ENCODE results near the gene TNFAIP8L3.
"Not testable (repeated sequence)": the region's sequence is repeated elsewhere in the genome, so short reads cannot be mapped to it uniquely, and the experiment has no call there.

The TNFAIP8L3 gene

GRCh38 chr15:51094606-51095569 lies at the start of gene TNFAIP8L3:
Gene TNFAIP8L3, minus strand, starts transcription at chr15:51094906. Its CDS starts 311 bp downstream, at chr15:51094595.
- DNase-seq (ENCODE audit: low read depth), result no peak

- DNase-seq (ENCODE audit: low read depth), result no peak
These were observed 49.4 kb upstream of the TNFAIP8L3 start for GRCh38 chr15:51144021-51144532.

GRCh38 chr15:51140347-51140746 lies 45.6 kb upstream of the TNFAIP8L3 start:
- DNase-seq (ENCODE audit: low read depth), result not testable (repeated sequence)

DNA sequence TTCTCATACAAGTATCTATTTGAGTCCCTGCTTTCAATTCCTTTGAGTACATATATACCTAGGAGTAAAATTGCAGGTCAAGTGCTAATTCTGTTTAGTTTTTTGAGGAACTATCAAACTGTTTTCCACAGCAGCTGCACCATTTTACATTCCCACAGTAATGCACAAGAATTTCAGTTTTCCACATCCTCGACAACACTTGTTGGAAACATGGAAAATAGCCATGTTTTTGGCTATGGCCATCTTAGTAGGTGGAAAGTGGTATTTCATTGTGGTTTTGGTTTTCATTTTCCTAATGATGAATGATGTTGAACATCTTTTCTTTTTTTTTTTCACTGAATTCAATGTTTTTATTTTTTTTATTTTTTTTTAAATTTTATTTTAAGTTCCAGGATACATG lies 44.4 kb upstream of the TNFAIP8L3 start:
- no peak for DNase-seq (ENCODE audit: low read depth)

GRCh38 chr15:51137880-51138430 lies 43.2 kb upstream of the TNFAIP8L3 start:
- DNase-seq (ENCODE audit: low read depth), result no peak

GRCh38 chr15:51137024-51137423 lies 42.3 kb upstream of the TNFAIP8L3 start:
- no peak for DNase-seq (ENCODE audit: low read depth)

GRCh38 chr15:51135276-51135675 lies 40.6 kb upstream of the TNFAIP8L3 start:
- DNase-seq (ENCODE audit: low read depth), result no peak

DNA sequence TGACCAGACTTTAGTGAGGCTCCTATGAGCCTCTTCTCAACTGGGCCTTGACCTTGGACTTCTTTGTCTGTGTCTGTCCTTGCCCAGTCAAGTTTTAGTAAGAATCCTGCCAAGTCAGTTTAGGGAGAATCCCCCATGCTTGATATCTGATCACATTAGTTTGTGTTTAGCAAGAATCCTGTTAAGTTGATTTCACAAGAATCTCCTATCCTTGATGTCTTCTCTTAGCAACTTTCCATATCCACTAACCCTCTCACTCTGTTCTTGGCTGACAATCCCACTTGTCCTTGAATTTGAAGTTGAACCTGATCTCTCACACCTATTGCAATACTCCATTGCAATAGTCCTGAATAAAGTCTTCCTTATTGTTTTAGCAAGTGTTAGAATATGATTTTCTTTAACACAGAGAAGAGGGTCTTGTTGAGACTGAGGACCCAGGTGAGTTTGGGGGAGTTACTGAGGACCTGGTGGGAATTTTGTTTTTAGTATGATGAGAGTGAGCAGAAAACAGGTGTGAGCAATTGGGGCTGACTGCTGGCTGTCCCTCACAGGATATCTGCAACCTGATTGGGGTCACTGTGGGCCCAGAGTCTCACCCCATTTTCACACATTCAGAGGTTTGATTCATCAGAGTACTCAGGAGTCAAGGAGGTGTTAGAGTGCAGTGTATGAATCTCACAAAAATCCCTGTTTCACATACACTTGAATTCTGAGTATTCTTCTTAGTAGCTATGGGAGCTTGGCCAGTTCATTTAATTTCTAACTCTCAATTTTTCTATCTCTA lies 39.9 kb upstream of the TNFAIP8L3 start:
- DNase-seq (ENCODE audit: low read depth), result no peak

DNA sequence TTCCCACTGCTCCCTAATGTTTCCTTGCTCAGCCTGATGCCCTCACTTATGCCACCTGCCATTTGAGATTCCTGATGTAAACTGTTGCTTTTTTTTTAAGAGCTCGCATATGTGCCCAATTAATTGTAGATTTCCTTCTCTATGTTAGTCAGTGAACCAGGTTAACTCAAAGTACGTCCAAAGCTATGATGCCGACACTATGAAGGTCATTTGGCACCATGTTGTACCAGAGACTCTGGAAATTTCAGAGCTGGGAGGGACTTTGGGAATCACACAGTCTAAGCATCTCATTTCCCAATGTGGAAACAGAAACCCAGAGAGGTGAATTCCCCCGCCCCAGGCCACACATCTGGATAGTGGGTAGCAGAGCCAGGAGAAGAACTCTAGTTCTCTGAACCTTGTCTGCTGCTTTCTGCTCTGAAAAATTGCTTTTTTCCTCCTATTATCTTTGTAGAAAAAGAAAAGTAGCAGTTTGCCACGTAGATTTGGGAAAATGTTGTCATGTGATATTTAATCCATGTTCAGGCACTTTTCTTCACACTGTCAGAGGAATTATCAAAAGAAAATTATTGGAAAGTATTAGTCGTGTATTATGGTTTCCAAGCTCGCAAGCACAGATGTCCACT lies 38.5 kb upstream of the TNFAIP8L3 start:
- DNase-seq (ENCODE audit: low read depth), result no peak

DNA sequence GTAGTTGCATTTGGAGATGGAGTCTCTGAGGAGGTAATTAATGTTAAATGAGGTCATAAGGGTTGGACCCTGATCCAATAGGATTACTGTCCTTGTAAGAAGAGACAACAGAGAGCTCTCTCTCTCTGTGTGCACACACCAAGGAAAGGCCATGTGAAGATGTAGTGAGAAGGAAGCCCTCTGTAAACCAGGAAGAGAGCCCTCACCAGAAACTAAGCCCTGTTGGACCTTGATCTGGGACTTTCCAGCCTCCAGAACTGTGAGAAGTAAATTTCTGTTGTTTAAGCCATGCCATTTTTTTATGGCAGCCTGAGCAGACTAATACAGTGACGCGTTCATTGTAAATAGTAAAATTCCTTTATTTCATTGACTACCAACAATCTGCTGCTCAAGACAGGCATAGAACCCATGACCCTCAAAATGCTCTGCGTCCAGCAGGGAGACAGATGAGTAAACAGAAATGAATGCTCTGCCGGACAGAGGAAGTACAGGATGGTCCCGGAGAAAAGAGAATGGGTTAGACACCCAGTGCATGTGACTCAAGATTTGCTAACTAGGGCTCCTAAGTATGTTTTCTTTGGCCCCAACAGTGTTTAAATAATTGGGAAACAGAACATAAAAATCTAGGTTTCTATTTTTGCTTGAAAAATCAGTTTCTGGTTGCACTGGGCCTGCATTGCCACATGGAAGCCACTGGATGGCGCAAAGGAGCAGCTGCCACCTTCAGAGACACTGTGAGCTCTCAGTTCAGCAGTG lies 37.9 kb upstream of the TNFAIP8L3 start:
- no peak for DNase-seq (ENCODE audit: low read depth)

- no peak for DNase-seq (ENCODE audit: low read depth)
These were observed 37.0 kb upstream of the TNFAIP8L3 start for GRCh38 chr15:51131596-51132290.

- DNase-seq (ENCODE audit: low read depth), result no peak
These were observed 35.6 kb upstream of the TNFAIP8L3 start for GRCh38 chr15:51130344-51130743.

- no peak for DNase-seq (ENCODE audit: low read depth)
These were observed 35.0 kb upstream of the TNFAIP8L3 start for GRCh38 chr15:51129535-51130188.

DNA sequence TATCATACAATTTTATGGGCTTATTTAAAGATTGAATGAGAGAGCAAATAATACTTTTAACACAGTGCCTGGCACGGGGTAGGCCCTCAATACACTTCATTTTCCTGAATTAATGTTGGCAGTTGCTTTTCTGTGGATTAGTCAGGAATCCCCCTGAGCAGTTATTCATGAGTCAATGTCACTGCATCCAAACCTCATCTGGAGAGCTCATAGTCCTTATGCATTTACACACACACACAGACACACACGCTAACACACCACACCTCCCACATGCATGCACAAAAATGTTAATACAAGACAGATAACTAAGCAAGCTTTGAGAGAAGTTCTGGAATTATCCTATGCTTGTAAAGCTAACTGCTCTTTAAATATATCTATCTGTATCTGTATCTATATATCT lies 34.0 kb upstream of the TNFAIP8L3 start:
- no peak for DNase-seq (ENCODE audit: low read depth)

DNA sequence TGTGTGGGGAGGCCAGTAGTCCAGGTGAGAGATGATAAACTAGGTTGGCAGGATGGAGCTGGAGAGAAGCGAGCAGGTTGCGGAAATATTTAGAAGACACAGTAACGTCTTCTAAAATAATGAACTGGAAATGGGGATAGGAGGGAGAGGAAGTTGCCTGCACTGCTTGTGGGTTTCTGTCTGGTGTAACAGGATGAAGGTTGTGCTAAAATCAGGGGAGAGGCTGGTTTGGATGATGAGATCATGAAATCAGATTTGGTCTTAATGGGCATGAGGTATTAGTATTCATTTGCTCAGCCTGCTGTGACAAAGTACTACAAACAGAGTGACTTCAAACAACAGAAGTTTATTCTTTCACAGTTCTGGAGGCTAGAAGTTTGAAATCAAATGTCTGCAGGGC lies 32.1 kb upstream of the TNFAIP8L3 start:
- no peak for DNase-seq (ENCODE audit: low read depth)

GRCh38 chr15:51123002-51123401 lies 28.3 kb upstream of the TNFAIP8L3 start:
- DNase-seq (ENCODE audit: low read depth), result not testable (repeated sequence)

- DNase-seq (ENCODE audit: low read depth), result no peak
These were observed 27.0 kb upstream of the TNFAIP8L3 start for GRCh38 chr15:51121631-51122225.

DNA sequence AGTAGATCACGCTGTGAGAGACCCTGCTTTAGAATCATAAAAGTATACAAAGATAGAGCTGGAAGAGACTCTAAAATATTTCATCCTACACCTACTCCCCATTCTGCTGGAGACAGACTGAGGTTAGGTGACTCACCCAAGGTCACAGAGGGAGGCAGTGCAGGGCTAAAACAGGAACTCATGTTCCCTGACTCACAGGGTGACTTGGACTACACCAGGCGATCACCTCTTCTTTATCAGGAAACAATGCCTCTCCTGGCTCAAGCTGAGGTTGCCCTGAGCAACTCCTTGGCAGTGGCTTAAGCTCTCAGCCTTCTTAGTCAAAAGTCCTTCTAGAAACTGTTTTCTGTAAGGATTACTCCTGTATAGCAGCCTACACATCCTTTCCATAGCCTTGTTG lies 26.4 kb upstream of the TNFAIP8L3 start:
- DNase-seq (ENCODE audit: low read depth), result no peak

- no peak for DNase-seq (ENCODE audit: low read depth)
These were observed 24.4 kb upstream of the TNFAIP8L3 start for GRCh38 chr15:51119120-51119519.

- no peak for DNase-seq (ENCODE audit: low read depth)
These were observed 22.6 kb upstream of the TNFAIP8L3 start for GRCh38 chr15:51117270-51117669.

All from stimulated activated CD8-positive, alpha-beta memory T cell treated with anti-CD3 and anti-CD28 coated beads, Interleukin-4, amount 100 ng/mL, for 24 hours (primary cell).